GM11168 (cell line): ENCODE data around the gene TEX29.

ENCODE experiments used
- in situ Hi-C: fragments of 300-500 bp; cut with MboI; formaldehyde crosslinking; loops from one replicate; pipeline ENCODE4 v1.12.0; 2022; ENCODE audit warnings: low sequenced_read_pairs; ENCODE audit not compliant: unreplicated experiment

Gene TEX29

DNA sequence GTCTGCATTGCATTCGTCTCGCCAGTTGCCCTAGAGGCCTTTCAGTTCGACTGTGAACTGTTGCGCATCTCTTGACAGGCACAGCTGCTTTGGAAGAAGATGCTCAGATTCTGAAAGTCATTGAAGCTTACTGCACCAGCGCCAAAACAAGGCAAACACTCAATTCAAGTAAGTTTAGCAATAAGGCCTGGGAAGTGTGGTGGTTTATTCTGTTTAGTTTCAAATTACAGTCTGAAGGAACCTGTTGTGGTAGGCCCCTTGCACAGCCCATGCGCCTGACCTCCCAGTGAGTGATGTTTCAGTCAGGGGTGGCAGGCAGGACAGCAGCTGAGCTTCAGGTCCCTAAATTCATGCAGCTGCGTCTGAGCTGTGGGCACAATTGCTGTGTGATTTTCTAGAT, 32.2 kb upstream of the TEX29 start:
- in situ Hi-C loops, result no loop called here

DNA sequence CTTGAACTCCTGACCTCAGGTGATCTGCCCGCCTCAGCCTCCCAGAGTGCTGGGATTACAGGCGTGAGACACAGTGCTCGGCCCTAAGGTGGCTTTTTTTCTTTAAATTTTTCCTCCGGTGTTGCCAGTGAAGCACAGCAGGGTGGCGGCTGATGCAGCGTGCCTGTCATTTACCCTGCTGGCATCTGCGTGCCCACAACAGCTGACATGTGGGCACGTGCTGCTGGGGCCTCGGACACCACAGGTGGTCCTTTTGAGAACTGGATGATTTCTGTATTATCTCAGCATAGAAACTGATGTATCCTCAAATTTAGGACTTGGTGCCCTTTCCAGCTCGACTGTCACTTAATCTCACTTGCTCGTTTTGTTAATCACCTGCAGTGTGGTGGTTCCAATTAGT, 31.2 kb upstream of the TEX29 start:
- in situ Hi-C loops, result no loop called here

DNA sequence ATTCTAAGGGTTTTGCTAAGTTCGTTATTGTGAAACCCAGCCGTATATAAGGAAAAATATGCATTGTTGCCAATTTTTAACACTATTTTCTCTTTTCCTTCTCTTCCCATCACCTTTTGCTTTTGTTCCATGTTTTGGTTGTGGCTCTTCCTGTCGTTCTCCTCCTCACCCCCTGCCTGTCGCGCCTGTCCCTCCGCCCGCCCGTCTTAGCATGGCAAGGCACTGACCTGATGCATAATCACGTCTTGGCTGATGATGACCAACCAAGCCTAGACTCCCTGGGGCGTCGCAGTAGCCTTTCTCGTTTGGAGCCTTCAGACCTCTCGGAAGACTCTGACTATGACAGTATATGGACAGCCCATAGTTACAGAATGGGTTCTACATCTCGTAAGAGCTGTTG, 28.5 kb upstream of the TEX29 start:
- in situ Hi-C loops, result no loop called here

- in situ Hi-C loops, result no loop called here
Observed at GRCh38 chr13:111292710-111293485, 27.5 kb upstream of the TEX29 start.

GRCh38 chr13:111295886-111296285, 24.6 kb upstream of the TEX29 start:
- in situ Hi-C loops, result no loop called here

DNA sequence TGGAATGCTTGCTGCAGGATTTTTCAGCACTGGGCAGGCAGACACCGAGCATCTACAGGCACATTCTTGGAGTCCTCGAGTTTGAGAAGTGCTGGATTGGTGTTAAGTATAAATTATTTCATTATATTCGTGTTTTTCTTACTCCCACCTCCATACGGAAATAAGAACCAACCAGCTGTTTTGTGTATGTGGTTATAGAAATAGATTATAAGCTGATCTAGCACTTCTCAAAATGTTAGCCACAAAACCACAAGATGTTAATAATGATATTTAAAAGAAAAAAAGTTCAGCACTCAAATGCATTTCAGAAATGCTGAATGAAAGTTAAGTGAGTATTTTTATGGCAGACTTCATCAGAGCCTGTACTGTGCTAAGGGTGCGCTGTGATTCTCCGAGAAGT, 24.0 kb upstream of the TEX29 start:
- in situ Hi-C loops, result no loop called here

DNA sequence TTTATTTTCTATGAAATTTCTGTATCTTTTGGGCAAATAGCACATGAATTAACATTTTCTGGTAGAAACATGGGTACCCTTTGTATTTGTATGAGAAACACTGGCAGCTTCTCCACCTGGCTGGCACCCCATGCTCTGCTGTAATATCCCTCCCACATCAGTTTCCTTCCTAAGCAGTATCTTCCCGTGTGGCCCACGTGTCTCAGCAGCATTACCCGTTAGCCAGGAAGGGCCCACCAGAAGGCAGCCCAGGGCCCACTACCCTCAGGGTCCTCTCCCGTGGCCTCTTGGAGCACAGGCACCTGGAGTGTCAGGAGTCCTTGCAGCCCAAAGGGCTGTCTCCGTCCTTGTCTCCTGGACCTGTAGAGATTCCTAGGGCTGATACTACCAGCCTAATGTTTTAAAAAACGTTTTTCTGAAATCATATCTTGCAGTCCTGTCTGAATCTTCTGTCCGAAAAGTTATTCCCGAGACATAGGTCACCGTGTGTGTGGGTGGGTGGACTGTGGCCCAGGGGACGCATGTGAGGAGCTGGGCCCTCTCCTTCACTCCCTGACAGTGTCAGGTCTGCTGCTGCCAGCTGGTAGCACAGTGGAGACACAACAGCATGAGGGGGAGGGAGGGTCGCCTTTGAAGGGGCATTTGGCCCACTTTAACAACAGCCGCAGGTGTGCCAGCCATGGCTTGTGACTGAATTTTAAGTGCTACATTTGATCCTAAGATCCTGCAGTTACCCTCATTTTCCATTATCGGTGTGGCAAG, 22.0 kb upstream of the TEX29 start:
- in situ Hi-C loops, result no loop called here

DNA sequence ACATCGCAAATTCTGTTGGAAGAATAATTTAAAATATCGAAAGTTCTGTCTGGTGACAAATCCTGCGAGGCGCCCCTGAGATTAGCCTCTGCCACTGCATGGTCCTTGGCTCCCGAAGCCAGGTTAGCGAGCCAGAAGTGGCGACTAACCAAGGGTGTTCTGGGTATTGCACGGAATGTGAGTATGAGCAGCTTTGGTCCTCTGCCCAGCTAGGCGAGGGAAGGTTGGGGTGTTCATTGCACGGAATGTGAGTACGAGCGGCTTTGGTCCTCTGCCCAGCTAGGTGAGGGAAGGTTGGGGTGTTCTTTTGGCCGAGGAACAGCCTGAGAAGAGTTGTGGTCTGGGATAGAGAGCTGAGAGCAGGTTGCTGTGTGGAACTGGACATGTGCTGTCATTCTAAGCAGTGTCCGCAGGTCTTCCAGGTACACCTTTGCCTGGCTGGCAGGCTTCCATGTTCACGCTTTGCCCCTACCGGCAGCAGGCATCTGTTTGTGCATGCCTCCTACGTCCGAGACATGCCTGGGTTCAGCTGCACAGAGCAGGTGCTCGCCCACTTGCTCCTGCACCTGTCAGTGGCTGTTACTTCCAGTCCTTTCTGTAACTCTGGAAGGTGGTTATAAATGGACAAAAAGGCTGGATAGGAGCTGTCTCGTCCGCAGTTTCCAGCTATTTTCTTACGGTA, 18.3 kb upstream of the TEX29 start:
- in situ Hi-C loops, result no loop called here

DNA sequence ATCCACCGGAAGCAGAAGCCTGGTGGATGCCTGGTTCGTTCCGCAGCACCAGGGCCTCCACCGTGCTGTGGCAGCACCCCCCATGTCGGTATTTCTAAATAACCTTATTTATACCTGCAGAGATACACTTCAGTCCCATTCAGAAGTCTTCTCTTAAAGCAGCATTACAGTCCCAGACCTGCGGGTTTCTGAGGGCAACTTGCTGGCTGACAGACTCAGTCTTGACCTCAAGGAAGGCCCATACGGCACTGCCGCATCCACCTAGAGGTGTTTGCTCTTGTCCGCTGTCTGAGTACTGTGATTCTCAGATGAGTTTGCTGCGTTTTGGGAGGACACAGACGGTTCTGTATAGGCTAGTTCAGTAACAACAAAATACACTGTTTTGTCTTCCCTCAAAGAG, 16.9 kb upstream of the TEX29 start:
- in situ Hi-C loops, result no loop called here

DNA sequence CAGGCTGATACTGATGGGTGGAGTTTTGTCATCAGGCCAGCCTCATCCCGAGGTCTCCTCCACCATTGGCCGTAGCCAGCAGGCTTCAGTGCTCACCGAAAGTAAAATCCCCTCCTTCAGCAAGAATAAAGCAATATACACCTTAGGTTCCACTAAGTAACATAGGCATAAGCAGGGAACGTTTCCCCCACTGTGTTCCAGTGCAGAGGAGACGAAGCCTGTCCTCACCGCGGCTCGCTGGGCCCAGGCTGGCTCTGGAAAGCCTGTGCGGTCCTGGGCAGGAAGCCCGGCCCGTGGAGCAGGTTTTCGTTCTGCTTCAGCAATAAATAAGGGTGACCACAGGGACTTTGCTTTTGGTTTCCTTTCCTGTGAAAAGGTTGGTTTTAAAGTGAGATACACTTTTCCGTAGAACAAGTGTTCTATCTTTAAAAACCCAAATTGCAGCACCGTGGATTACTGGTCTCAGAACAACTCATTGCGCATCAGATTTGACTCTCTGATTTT, 16.3 kb upstream of the TEX29 start:
- in situ Hi-C loops, result no loop called here

GRCh38 chr13:111304603-111305289, 15.7 kb upstream of the TEX29 start:
- in situ Hi-C loops, result no loop called here

DNA sequence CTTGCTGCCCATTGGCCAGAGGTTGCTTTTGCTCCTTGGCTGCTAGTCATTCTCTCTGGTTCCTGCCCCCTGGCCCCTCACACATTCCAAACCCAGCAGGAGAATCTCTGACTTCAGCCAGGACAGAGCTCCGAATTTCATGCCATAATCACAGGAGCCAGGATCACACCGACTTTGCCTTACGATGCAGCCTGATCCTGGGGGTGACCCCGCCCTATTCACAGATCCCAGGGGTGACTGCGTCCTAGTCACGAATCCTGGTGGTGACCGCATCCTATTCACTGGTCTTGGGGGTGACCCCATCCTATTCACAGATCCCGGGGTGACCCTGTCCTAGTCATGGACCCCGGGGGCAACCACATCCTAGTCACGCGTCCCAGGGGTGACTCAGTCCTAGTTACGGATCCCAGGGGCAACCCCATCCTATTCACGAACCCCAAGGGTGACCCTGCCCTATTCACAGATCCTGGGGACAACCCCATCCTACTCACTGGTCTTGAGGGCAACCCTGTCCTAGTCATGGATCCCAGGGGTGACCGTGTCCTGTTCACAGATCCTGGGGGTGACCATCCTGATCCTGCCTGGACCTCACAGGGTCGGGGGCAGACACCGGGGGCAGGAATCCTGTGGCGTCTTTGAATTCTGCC, 7.4 kb upstream of the TEX29 start:
- in situ Hi-C loops, result no loop called here

- in situ Hi-C loops, result no loop called here
Observed at GRCh38 chr13:111313911-111314425, 6.5 kb upstream of the TEX29 start.

GRCh38 chr13:111314852-111315251, 5.6 kb upstream of the TEX29 start:
- in situ Hi-C loops, result no loop called here

DNA sequence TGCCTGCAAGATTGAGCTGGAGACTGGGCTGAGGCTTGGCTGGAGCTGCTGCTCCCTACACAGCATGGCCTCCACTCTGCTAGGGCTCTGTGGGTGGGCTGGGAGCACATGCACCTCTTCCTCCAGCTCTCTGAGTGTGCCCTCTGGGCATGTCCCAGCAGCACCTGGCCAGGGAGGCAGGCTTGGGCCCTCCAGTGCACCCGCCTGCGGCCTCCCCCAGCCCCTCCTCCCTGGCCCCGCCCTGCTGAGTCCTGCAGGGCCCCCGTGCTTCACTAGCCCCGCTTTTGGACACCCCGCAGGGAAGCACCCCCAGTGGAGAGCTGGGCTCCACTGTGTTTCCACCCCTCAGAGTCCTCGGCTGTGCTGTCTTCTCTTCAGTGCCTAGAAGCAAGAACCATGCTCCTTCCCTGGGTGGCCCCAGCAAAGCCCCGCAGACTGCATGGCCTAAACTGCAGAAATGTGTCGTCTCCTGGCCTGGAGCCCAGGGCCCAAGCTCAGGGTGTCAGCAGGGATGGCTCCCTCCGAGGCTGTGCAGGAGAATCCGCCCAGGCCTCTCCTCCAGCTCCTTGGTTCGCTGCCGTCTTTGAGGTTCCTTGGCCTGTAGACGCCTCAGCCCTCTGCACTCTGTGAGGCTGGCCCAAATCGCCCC, 5.0 kb upstream of the TEX29 start:
- in situ Hi-C loops, result no loop called here

DNA sequence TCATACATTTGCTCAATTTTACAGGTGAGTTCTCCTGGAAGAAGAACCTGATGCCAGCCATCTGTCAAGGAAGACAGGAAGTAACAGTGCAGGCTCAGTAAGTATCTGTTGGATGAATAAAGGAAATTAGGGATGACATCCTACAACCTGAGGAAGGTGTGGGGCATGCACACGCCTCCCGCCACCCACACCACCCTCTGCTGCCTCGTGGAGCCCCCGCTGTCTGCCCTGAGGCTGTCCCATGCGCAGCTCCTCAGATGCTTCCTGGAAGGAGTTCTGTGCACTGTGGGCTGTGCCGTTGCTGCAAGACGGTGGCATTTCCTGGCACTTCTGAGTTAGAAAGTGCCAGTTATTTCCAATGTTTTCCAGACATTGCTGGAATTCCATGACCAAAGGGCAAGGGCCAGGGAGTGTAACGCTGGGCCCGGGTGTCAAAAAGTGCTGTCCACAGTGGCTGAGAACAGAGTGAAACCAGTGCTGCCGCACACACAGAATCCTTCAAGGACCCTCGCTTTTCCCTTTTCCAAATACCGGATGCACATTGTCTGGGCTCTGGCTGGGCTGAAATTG, 4.2 kb upstream of the TEX29 start:
- in situ Hi-C loops, result no loop called here

- in situ Hi-C loops, result no loop called here
Observed at GRCh38 chr13:111317042-111317550, 3.3 kb upstream of the TEX29 start.

- in situ Hi-C loops, result no loop called here
Observed at GRCh38 chr13:111317571-111318345, 2.7 kb upstream of the TEX29 start.
